ENCODE results near the gene AP1G2. TPM values are rescaled to one million over a fixed set of nuclear protein-coding genes. Genes with fewer than 3 reads are reported as not detected.
"Not testable (repeated sequence)": the region's sequence is repeated elsewhere in the genome, so short reads cannot be mapped to it uniquely, and the experiment has no call there.

The AP1G2 gene
- total RNA-seq, 4 donors from 2014 or later: 15.9 to 30.2 (median 20.0) TPM

DNA sequence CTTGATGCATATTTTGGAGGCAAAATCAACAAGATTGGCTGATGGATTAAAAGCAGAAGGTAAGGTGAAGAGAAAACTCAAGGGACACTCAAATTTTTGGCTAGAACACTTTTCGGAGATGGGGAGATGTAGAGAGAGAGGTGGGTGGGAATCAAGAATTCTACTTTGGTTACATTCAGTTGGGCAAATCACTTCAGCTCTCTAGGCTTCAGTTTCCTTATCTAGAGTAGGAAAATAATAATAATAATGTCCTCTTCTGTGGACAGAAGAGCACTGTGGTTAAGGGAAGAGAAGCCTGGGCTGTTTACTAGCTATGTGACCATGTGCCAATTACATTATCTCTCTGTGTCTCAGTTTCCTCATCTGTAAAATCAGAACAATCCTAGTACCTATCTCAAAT, 45.2 kb upstream of the AP1G2 start:
- intact Hi-C loops (cut with DNase I): no loop called here
- WGBS: 93% methylated on average over 1 of the region's 1 CpG
- no peaks in the 10 kb centered on the region for H3K9me3 ChIP-seq
- no peak overlapping the region for H3K4me3 ChIP-seq
- TF ChIP-seq EP300 (IDR thresholded peaks at IDR 0.05): no peak
- peaks cover 0 to 34% (median 0%) of the 10 kb centered on the region in 4 donors for H3K27me3 ChIP-seq
- no peak overlapping the region for H3K27ac ChIP-seq (replicated peaks in 1 of 4)
- H3K4me1 ChIP-seq: no peaks in the 10 kb centered on the region
- H3K36me3 ChIP-seq: no peaks in the 10 kb centered on the region
- DNase-seq (ENCODE audit: extremely low spot score): no peak

DNA sequence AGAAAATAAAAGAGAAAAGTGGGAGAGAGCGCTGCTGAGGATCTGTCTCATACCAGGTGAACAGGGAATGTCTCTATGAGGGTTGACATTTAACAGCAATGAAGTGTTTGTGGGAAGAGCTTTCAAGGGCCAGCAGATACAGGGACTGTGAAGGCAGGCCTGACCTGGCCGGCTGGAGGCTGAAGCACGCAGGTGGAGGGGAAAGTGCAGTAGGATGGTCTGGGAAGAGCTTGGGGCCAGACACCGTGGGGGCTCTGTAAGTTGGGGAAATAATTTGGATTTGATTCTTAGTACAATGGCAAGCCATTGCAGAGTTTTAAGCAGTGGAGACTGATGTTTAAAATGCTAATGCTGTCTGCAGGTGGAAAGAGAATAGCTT, 44.8 kb upstream of the AP1G2 start:
- H3K4me3 ChIP-seq: no peak overlapping the region
- WGBS: 59% methylated on average over 4 of the region's 4 CpGs

GRCh38 chr14:23610815-23611289, 43.3 kb upstream of the AP1G2 start:
- 64% methylated on average over 4 of the region's 4 CpGs for WGBS
- peaks cover 0 to 34% (median 0%) of the 10 kb centered on the region in 4 donors for H3K27me3 ChIP-seq
- TF ChIP-seq CTCF (IDR thresholded peaks at IDR 0.05) (no peak), POLR2A (IDR thresholded peaks at IDR 0.05; ENCODE audit: low read depth) (no peak), POLR2AphosphoS5 (IDR thresholded peaks at IDR 0.05) (no peak), EP300 (IDR thresholded peaks at IDR 0.05) (no peak)
- intact Hi-C loops (cut with DNase I): no loop called here
- H3K27ac ChIP-seq (replicated peaks in 1 of 4): no peak overlapping the region
- H3K9me3 ChIP-seq: no peaks in the 10 kb centered on the region
- no peaks in the 10 kb centered on the region for H3K4me1 ChIP-seq
- H3K4me3 ChIP-seq: no peak overlapping the region
- DNase-seq (ENCODE audit: extremely low spot score): no peak
- no peaks in the 10 kb centered on the region for H3K36me3 ChIP-seq

More for the DNA sequence above, 44.8 kb upstream of the AP1G2 start:
- Histone ChIP-seq H3K27me3 (peaks cover 0 to 34% (median 0%) of the 10 kb centered on the region in 4 donors), H3K4me1 (no peaks in the 10 kb centered on the region), H3K27ac (replicated peaks in 1 of 4) (no peak overlapping the region), H3K36me3 (no peaks in the 10 kb centered on the region), H3K9me3 (no peaks in the 10 kb centered on the region)
- DNase-seq (ENCODE audit: extremely low spot score): no peak
- TF ChIP-seq POLR2A (IDR thresholded peaks at IDR 0.05; ENCODE audit: low read depth) (no peak), CTCF (IDR thresholded peaks at IDR 0.05) (no peak)
- intact Hi-C loops (cut with DNase I): no loop called here

DNA sequence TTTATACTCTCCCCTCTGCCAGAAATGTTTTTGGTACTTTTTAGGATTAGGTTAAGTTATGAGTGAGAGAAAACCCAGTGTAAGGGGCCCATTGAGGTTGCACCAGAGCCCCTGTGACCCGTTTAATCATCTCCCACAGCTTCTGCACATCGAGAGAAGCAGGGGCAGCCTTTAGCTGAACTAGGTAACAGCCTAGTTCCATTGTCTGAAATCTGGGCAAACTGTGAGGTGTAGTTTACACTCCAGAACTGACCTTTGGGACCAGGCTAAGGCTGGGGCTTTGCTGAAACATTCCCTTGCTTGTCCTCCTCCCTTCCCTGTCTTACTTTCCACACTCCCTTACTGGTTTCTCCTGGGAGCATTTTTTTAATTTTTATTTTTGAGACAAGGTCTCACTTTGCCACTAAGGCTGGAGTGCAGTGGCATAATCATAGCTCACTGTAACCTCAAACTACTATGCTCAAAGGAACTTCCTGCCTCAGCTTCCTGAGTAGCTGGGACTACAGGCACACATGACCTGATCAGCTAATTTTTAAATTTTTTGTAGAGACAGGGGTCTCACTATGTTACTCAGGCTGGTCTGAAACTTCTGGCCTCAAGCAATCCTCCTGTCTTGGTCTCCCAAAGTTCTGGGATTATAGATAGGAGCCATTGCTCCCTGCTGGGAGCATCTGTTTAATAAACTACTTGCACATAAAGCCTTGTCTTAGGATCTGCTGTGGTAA, 42.7 kb upstream of the AP1G2 start:
- peaks cover 0 to 34% (median 0%) of the 10 kb centered on the region in 4 donors for H3K27me3 ChIP-seq
- intact Hi-C loops (cut with DNase I): no loop called here
- H3K27ac ChIP-seq (replicated peaks in 1 of 4): no peak overlapping the region
- 52% methylated on average over 2 of the region's 2 CpGs for WGBS
- H3K36me3 ChIP-seq: no peaks in the 10 kb centered on the region
- no peak for TF ChIP-seq CTCF (IDR thresholded peaks at IDR 0.05)
- no peak for TF ChIP-seq POLR2AphosphoS5 (IDR thresholded peaks at IDR 0.05)
- no peak for TF ChIP-seq EP300 (IDR thresholded peaks at IDR 0.05)
- TF ChIP-seq POLR2A (IDR thresholded peaks at IDR 0.05; ENCODE audit: low read depth): no peak
- H3K4me3 ChIP-seq: no peak overlapping the region
- no peaks in the 10 kb centered on the region for H3K9me3 ChIP-seq
- H3K4me1 ChIP-seq: no peaks in the 10 kb centered on the region
- no peak for DNase-seq (ENCODE audit: extremely low spot score)

DNA sequence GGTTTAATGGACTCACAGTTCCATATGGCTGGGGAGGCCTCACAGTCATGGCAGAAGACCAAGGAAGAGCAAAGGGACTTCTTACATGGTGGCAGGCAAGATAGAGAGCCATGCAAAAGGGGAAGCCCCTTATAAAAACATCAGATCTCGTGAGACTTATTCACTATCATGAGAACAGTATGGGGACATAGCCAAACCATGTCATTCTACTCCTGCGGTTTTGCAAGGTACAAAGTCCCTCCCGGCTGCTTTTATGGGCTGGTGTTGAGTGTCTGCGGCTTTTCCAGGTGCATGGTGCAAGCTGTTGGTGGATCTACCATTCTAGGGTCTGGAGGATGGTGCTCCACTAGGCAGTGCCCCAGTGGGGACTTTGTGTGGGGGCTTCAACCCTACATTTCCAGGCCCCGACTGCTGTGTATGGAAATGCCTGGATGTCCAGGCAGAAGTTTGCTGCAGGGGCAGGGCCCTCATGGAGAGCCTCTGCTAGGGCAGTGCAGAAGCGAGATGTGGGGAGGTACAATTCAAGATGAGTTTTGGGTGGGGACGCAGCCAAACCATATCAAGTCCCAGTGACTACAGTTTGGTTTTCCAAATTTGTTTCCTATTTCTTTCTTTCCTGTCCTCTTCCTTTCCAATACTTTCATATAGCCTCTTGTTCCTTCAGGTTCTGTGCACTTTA, 42.0 kb upstream of the AP1G2 start:
- H3K9me3 ChIP-seq; H3K27ac ChIP-seq (replicated peaks in 1 of 4); H3K4me1 ChIP-seq; intact Hi-C loops (cut with DNase I); H3K36me3 ChIP-seq; H3K4me3 ChIP-seq; DNase-seq (ENCODE audit: extremely low spot score): not testable (repeated sequence)
- peaks cover 0 to 33% (median 0%) of the 10 kb centered on the region in 4 donors for H3K27me3 ChIP-seq
- WGBS: 62% methylated on average over 7 of the region's 7 CpGs

Data from esophagus muscularis mucosa (tissue), 4 donors.